GM23338 (cell line): ENCODE measurements around the gene ILKAP.

Experiments
- EZH2 ChIP-seq: fragments of 200-600 bp; sonication (generic); IDR thresholded peaks from one replicate; pipeline ENCODE4 v1.8.0; 2017; ENCODE audit warnings: antibody characterized with exemption, mild to moderate bottlenecking, low read depth; ENCODE audit not compliant: unreplicated experiment
- POLR2AphosphoS5 ChIP-seq: IDR thresholded peaks from 2 replicates; pipeline ENCODE4 v1.6.1; 2016; ENCODE audit warnings: antibody characterized with exemption, low read depth
- TF ChIP-seq, protein P1 (sequence below), 2 experiments: fragments of 200-600 bp in 1 of 2; sonication (generic) in 1 of 2; conservative IDR thresholded peaks; 2 replicates each; pipeline versions ENCODE4 v1.5.1 to v1.6.1; 2016 to 2017; ENCODE audit warnings: antibody characterized with exemption in 2 of 2, low read depth in 2 of 2, mild to moderate bottlenecking in 2 of 2, moderate library complexity in 1 of 2

DNA sequence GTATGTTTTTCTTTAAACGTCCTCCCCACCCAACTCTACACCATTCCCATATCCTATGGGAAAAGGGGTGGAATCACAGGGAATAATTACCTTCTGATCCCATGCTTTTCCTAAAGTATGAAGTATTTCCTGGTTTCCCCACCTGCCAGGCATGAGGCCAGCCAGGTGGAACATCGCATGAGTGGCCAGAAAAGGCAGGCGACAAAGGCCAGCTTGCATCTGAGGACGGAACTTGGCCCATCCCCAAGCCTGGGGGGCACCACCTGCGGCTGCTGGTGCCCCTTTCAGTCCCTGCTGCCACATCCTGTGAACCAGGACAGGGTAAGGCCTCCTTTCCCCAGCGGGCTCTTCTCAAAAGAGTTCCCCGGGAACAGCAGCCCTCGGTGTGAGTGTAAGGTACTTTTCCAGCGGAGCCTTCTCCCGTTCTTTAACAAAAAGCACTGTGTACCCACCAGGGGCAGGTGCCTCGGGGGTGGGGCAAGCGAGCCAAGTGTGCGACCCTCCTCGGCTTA lies 45.9 kb downstream of the ILKAP start:
- no peak for TF ChIP-seq POLR2AphosphoS5
- TF ChIP-seq, protein P1, sequence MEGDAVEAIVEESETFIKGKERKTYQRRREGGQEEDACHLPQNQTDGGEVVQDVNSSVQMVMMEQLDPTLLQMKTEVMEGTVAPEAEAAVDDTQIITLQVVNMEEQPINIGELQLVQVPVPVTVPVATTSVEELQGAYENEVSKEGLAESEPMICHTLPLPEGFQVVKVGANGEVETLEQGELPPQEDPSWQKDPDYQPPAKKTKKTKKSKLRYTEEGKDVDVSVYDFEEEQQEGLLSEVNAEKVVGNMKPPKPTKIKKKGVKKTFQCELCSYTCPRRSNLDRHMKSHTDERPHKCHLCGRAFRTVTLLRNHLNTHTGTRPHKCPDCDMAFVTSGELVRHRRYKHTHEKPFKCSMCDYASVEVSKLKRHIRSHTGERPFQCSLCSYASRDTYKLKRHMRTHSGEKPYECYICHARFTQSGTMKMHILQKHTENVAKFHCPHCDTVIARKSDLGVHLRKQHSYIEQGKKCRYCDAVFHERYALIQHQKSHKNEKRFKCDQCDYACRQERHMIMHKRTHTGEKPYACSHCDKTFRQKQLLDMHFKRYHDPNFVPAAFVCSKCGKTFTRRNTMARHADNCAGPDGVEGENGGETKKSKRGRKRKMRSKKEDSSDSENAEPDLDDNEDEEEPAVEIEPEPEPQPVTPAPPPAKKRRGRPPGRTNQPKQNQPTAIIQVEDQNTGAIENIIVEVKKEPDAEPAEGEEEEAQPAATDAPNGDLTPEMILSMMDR (conservative IDR thresholded peaks at IDR 0.05; ENCODE audit: low read depth in 2 of 2): no peak
- TF ChIP-seq EZH2: no peak
